GM18526 (cell line): ENCODE results near the gene TRERF1.

Experiments used
- POLR2A ChIP-seq: IDR thresholded peaks from 3 replicates; pipeline ENCODE4 v1.6.1; 2011; ENCODE audit not compliant: insufficient read length; ENCODE audit errors: extremely low read depth

The TRERF1 gene

DNA sequence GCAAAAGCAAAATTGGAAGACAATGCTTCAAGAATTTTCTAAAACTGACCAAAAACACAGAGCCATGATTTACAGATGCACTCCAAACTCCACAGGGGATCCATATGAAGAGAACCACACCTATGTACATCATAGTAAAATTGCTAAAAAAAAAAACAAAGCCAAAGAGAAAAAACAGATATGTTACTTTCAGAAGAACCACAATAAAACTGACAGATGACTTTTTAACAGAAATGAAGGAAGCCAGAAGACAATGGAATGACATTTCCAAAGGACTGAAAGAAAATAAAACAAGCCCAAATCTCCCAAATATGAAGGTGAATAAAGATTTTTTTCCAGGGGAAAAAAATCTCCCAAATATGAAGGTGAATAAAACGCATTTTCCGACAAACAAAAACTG is 17.5 kb downstream of the TRERF1 start:
- TF ChIP-seq POLR2A: no peak

DNA sequence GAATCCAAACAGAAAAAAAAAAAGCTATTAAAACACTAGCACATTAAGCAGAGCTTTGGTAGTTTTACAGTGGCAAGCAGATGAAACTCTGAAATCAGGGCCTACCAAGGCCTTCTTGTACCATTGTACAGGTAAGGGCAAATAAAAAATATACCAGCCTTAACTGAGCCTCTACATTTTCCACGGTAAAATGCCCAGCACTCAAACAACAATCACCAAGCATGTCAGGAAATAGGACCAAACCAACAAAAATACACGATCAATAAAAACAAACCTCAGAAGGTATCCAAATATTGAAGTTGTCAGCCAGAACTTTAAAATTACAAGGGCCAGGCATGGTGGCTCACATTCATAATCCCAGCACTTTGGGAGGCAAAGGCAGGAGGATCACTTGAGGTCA is 18.3 kb downstream of the TRERF1 start:
- TF ChIP-seq POLR2A: no peak

- no peak for TF ChIP-seq POLR2A
Measured at GRCh38 chr6:42431877-42432276, 19.8 kb downstream of the TRERF1 start.

DNA sequence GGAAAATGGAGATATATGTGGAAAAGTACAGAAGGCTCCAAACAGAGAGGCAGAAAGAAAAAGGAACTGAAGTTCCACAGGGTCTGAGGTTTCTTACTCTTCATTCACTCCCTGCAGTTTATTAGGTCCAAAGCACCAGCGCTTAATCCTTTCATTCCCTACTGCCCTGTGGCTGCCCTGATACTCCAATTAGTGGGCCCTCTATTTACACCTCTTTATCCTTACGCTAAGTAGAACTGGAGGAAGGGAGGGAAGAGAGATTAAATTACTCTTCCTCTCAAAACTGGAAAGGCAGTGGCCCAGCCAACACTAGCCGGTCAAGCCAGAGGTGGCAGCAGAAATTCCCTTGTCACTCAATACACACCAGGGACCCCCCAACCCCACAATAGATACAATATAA is 20.4 kb downstream of the TRERF1 start:
- no peak for TF ChIP-seq POLR2A

- no peak for TF ChIP-seq POLR2A
Measured at GRCh38 chr6:42429836-42430235, 21.9 kb downstream of the TRERF1 start.

- TF ChIP-seq POLR2A: no peak
Measured at GRCh38 chr6:42429042-42429585, 22.6 kb downstream of the TRERF1 start.

- no peak for TF ChIP-seq POLR2A
Measured at GRCh38 chr6:42428326-42429041, 23.2 kb downstream of the TRERF1 start.

- no peak for TF ChIP-seq POLR2A
Measured at GRCh38 chr6:42427871-42428270, 23.9 kb downstream of the TRERF1 start.

- no peak for TF ChIP-seq POLR2A
Measured at GRCh38 chr6:42426191-42426590, 25.5 kb downstream of the TRERF1 start.

DNA sequence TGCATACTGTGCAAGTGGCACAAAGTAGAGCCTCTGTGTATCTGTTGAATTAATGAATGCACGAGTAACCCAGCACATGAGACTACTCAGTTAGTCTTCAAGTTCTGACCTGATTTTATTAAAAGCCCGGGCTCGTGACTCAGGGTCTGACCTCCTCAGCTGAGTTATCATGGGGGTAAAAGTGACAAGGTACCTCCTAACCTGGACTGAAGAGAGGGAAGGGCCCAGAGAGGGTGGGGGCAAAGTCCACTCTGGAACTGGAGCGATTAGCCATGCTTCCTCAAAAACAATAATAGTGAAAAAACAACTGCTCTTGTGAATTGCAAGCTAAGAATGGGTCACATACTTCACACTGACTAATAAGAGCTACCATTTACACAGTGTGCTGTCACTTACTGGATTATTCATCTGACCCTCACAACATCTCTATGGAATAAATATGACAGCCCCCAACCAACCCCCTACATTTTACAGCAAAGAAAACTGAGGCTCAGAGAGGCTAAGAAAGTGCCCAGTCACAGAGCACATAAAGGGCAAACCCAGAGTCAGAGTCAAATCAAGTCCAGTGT is 26.7 kb downstream of the TRERF1 start:
- TF ChIP-seq POLR2A: no peak

DNA sequence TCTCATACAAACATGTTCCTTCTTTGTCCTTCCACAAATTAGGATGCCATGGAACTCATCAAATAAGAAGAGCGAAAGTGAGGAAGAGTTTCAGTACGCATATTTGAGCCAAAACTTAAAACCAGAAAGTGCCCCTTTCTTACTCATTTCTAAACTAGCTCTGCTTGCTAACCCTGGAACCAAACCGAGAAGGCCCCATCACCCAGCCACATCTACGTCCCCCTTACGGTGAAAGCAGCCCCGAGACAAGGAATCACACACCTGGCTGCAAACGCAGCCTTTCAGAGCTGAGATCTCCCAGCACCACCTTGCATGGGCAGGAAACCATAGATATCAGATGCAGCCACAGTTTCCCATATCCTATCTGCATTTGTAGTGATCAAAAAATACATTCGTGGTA is 28.5 kb downstream of the TRERF1 start:
- no peak for TF ChIP-seq POLR2A

- TF ChIP-seq POLR2A: no peak
Measured at GRCh38 chr6:42420741-42421140, 31.0 kb downstream of the TRERF1 start.

GRCh38 chr6:42419490-42420280 is 32.0 kb downstream of the TRERF1 start:
- no peak for TF ChIP-seq POLR2A

GRCh38 chr6:42418724-42419123 is 33.0 kb downstream of the TRERF1 start:
- no peak for TF ChIP-seq POLR2A

DNA sequence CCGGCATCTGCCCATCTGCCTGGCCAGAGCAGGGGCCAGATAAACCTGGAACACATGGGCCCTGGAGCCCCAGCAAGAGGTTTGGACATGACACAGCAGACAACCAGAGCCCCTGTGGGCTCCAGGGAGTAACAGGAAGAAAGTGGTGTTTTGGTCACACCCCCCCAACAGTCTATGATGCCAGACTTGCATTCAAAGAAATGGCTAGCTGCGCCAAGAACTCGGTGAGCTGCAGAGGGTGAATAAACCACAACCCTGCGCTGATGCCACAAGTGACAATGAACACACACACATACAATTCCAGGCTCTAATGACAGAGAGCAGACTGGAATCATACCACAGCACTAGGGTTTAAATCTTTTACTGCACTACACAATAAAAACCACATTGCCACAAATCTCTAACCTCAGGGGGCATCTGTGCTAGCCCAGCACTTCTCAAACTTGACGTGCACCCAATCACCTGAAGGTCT is 34.0 kb downstream of the TRERF1 start:
- TF ChIP-seq POLR2A: no peak

GRCh38 chr6:42411406-42411805 is 40.3 kb downstream of the TRERF1 start:
- no peak for TF ChIP-seq POLR2A
